Neural progenitor cell (in vitro differentiated cells): Measurements from ENCODE around the gene ODC1. TPM values are rescaled to one million over a fixed set of nuclear protein-coding genes. Genes with fewer than 3 reads are reported as not detected.
"Not testable (repeated sequence)": the region's sequence is repeated elsewhere in the genome, so short reads cannot be mapped to it uniquely, and the experiment has no call there.

Experiments used
- DNase-seq: peaks from one replicate; pipeline ENCODE4 v3.0.0-alpha.2; 2016; ENCODE audit warnings: low spot score
- H2AFZ ChIP-seq: fragments of 200-600 bp; sonication (generic); replicated peaks from 2 replicates; pipeline ENCODE4 v1.6.1; 2016; ENCODE audit warnings: antibody characterized with exemption
- H3F3A ChIP-seq: fragments of 200-600 bp; sonication (generic); 2 replicates; pipeline ENCODE4 v1.6.1; 2016; ENCODE audit warnings: antibody characterized with exemption, low read depth
- H3K27ac ChIP-seq: fragments of 200-600 bp; sonication (generic); 2 replicates; pipeline ENCODE4 v1.5.1; 2016; ENCODE audit warnings: mild to moderate bottlenecking
- H3K27me3 ChIP-seq: fragments of 200-600 bp; sonication (generic); 2 replicates; pipeline ENCODE4 v1.6.1; 2016; ENCODE audit warnings: mild to moderate bottlenecking, moderate library complexity
- H3K36me3 ChIP-seq: fragments of 200-600 bp; sonication (generic); 2 replicates; pipeline ENCODE4 v1.5.1; 2016
- H3K4me1 ChIP-seq: fragments of 200-600 bp; sonication (generic); 2 replicates; pipeline ENCODE4 v1.6.1; 2016; ENCODE audit warnings: mixed run types
- H3K4me2 ChIP-seq: fragments of 200-600 bp; sonication (generic); 2 replicates; pipeline ENCODE4 v1.6.1; 2016
- H3K4me3 ChIP-seq: fragments of 200-600 bp; sonication (generic); 2 replicates; pipeline ENCODE4 v1.5.1; 2016
- H3K79me2 ChIP-seq: fragments of 200-600 bp; sonication (generic); 2 replicates; pipeline ENCODE4 v1.6.1; 2016; ENCODE audit warnings: low read depth
- H3K9ac ChIP-seq: fragments of 200-600 bp; sonication (generic); 2 replicates; pipeline ENCODE4 v1.6.1; 2016
- H3K9me3 ChIP-seq: fragments of 200-600 bp; sonication (generic); 2 replicates; pipeline ENCODE4 v1.5.1; 2016; ENCODE audit warnings: low read depth
- H4K20me1 ChIP-seq: fragments of 200-600 bp; sonication (generic); 2 replicates; pipeline ENCODE4 v1.6.1; 2016; ENCODE audit warnings: low read depth
- H3K27ac Mint-ChIP-seq: 3 replicates; pipeline ENCODE4 v1.8.0; 2021; ENCODE audit warnings: mixed read lengths
- H3K27me3 Mint-ChIP-seq: 2 replicates; pipeline ENCODE4 v1.8.0; 2022; ENCODE audit warnings: low read depth, mild to moderate bottlenecking, inconsistent platforms, moderate library complexity, mixed read lengths; ENCODE audit not compliant: insufficient read depth
- H3K36me3 Mint-ChIP-seq: 3 replicates; pipeline ENCODE4 v1.8.0; 2021; ENCODE audit warnings: mixed read lengths
- H3K4me1 Mint-ChIP-seq: 3 replicates; pipeline ENCODE4 v1.8.0; 2021; ENCODE audit warnings: mixed read lengths
- H3K4me3 Mint-ChIP-seq: 3 replicates; pipeline ENCODE4 v1.8.0; 2021; ENCODE audit warnings: mild to moderate bottlenecking, moderate library complexity, mixed read lengths
- H3K9me3 Mint-ChIP-seq: 3 replicates; pipeline ENCODE4 v1.8.0; 2020; ENCODE audit warnings: mixed read lengths
- CTCF ChIP-seq: fragments of 200-600 bp; sonication (generic); IDR thresholded peaks from 2 replicates; pipeline ENCODE4 v1.5.1; 2017; ENCODE audit warnings: antibody characterized with exemption, mild to moderate bottlenecking
- EZH2 ChIP-seq: fragments of 200-600 bp; sonication (generic); IDR thresholded peaks from 2 replicates; pipeline ENCODE4 v1.6.1; 2017; ENCODE audit warnings: antibody characterized with exemption, mild to moderate bottlenecking, moderate library complexity
- EZH2phosphoT487 ChIP-seq: fragments of 200-600 bp; sonication (generic); IDR thresholded peaks from 2 replicates; pipeline ENCODE4 v1.6.1; 2017; ENCODE audit warnings: antibody characterized with exemption
- total RNA-seq: library from RNA; depleted of rRNA; stranded (reverse); fragments of >200 nt; gene quantifications from 2 replicates; pipeline ENCODE4 v1.2.3, GENCODE V29; 2015; ENCODE audit warnings: low replicate concordance

ODC1 gene
- total RNA-seq, 1 donor from 2014 or later = 437 TPM

- Histone ChIP-seq H3K9me3 (no peaks in the 10 kb centered on the region), H4K20me1 (no peaks in the 10 kb centered on the region), H3K27ac (no peak overlapping the region), H2AFZ (no peak overlapping the region), H3F3A (no peaks in the 10 kb centered on the region), H3K9ac (no peak overlapping the region), H3K4me1 (no peaks in the 10 kb centered on the region), H3K79me2 (no peaks in the 10 kb centered on the region), H3K27me3 (no peaks in the 10 kb centered on the region), H3K4me2 (no peak overlapping the region), H3K4me3 (no peak overlapping the region), H3K36me3 (no peaks in the 10 kb centered on the region)
- Mint-ChIP-seq H3K27me3 (peaks cover 14% of the 10 kb centered on the region), H3K27ac (no peak overlapping the region), H3K9me3 (peaks cover 11% of the 10 kb centered on the region), H3K36me3 (no peaks in the 10 kb centered on the region), H3K4me1 (peaks cover 3% of the 10 kb centered on the region), H3K4me3 (no peak overlapping the region)
- DNase-seq = no peak
- TF ChIP-seq CTCF = no peak
- no peak for TF ChIP-seq EZH2phosphoT487
- TF ChIP-seq EZH2 = no peak
These were observed 45.0 kb upstream of the ODC1 start for GRCh38 chr2:10493075-10493633.

GRCh38 chr2:10490806-10491291 lies 42.7 kb upstream of the ODC1 start:
- Mint-ChIP-seq H3K4me3 (no peak overlapping the region), H3K36me3 (no peaks in the 10 kb centered on the region), H3K4me1 (no peaks in the 10 kb centered on the region), H3K9me3 (peaks cover 11% of the 10 kb centered on the region), H3K27ac (no peak overlapping the region), H3K27me3 (peaks cover 13% of the 10 kb centered on the region)
- H3K27me3 ChIP-seq = no peaks in the 10 kb centered on the region
- H3F3A ChIP-seq = no peaks in the 10 kb centered on the region
- H3K79me2 ChIP-seq = no peaks in the 10 kb centered on the region
- no peaks in the 10 kb centered on the region for H3K9me3 ChIP-seq
- no peaks in the 10 kb centered on the region for H4K20me1 ChIP-seq
- no peaks in the 10 kb centered on the region for H3K4me1 ChIP-seq
- no peak overlapping the region for H3K27ac ChIP-seq
- H3K36me3 ChIP-seq = no peaks in the 10 kb centered on the region
- H2AFZ ChIP-seq = no peak overlapping the region
- no peak overlapping the region for H3K9ac ChIP-seq
- DNase-seq = no peak
- TF ChIP-seq EZH2phosphoT487 (no peak), EZH2 (no peak), CTCF (no peak)
- no peak overlapping the region for H3K4me3 ChIP-seq
- no peak overlapping the region for H3K4me2 ChIP-seq

GRCh38 chr2:10489842-10490555 lies 41.9 kb upstream of the ODC1 start:
- Histone ChIP-seq H4K20me1 (no peaks in the 10 kb centered on the region), H3K36me3 (no peaks in the 10 kb centered on the region), H3K4me2 (no peak overlapping the region), H3K9ac (no peak overlapping the region), H3K27ac (no peak overlapping the region), H3K4me1 (no peaks in the 10 kb centered on the region), H3F3A (no peaks in the 10 kb centered on the region), H3K4me3 (no peak overlapping the region), H3K79me2 (no peaks in the 10 kb centered on the region), H3K27me3 (no peaks in the 10 kb centered on the region), H3K9me3 (no peaks in the 10 kb centered on the region), H2AFZ (no peak overlapping the region)
- no peaks in the 10 kb centered on the region for H3K36me3 Mint-ChIP-seq
- DNase-seq = no peak
- peak overlapping the region; percentile 13 for H3K4me3 Mint-ChIP-seq
- peaks cover 13% of the 10 kb centered on the region for H3K27me3 Mint-ChIP-seq
- H3K4me1 Mint-ChIP-seq = no peaks in the 10 kb centered on the region
- H3K9me3 Mint-ChIP-seq = peaks cover 11% of the 10 kb centered on the region
- H3K27ac Mint-ChIP-seq = no peak overlapping the region
- no peak for TF ChIP-seq EZH2
- no peak for TF ChIP-seq EZH2phosphoT487
- no peak for TF ChIP-seq CTCF

- not testable (repeated sequence) for H3K36me3 Mint-ChIP-seq, H3F3A ChIP-seq, H3K4me2 ChIP-seq, H3K36me3 ChIP-seq, H3K4me1 Mint-ChIP-seq, H3K4me3 ChIP-seq, H3K27ac Mint-ChIP-seq, H4K20me1 ChIP-seq, H3K9me3 ChIP-seq, H3K27ac ChIP-seq, DNase-seq, H3K9ac ChIP-seq, H2AFZ ChIP-seq, H3K4me1 ChIP-seq, H3K27me3 ChIP-seq, H3K4me3 Mint-ChIP-seq, H3K79me2 ChIP-seq
- peaks cover 13% of the 10 kb centered on the region for H3K27me3 Mint-ChIP-seq
- peaks cover 11% of the 10 kb centered on the region for H3K9me3 Mint-ChIP-seq
These were observed 40.0 kb upstream of the ODC1 start for GRCh38 chr2:10488142-10488541.

- H3K36me3 ChIP-seq, H3K9ac ChIP-seq, H3K27ac ChIP-seq, H3K9me3 ChIP-seq, H4K20me1 ChIP-seq, H3K27ac Mint-ChIP-seq, H3F3A ChIP-seq, H2AFZ ChIP-seq, H3K4me3 Mint-ChIP-seq, H3K4me1 ChIP-seq, H3K4me3 ChIP-seq, H3K4me2 ChIP-seq, DNase-seq, H3K36me3 Mint-ChIP-seq, H3K4me1 Mint-ChIP-seq, H3K79me2 ChIP-seq, H3K27me3 ChIP-seq: not testable (repeated sequence)
- Mint-ChIP-seq H3K9me3 (peaks cover 11% of the 10 kb centered on the region), H3K27me3 (peaks cover 13% of the 10 kb centered on the region)
These were observed 39.6 kb upstream of the ODC1 start for GRCh38 chr2:10487741-10488104.
